ENCODE data around the gene TAS2R46. TPM values are rescaled to one million over a fixed set of nuclear protein-coding genes. Genes with fewer than 3 reads are reported as not detected.
"Not testable (repeated sequence)": the region's sequence is repeated elsewhere in the genome, so short reads cannot be mapped to it uniquely, and the experiment has no call there.

Gene TAS2R46
- polyA plus RNA-seq, 3 donors: not detected

DNA sequence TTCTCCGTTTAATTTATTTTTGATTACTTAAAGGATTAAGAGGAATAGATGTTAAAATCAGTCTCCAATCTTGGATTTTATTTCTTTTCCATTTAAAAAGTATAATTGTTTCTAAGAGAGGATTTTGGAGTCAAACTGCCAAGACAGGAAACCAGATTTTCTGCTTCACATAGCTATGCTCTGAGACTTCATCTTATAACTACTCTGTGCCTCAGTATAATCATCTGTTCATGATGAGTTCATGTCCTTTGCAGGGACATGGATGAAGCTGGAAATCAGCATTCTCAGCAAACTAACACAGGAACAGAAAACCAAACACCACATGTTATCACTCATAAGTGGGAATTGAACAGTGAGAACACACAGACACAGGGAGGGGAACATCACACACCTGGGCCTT, 21.9 kb downstream of the TAS2R46 start:
- no peak for DNase-seq (ENCODE audit: low read depth in 3 of 3, low spot score in 2 of 3)

DNA sequence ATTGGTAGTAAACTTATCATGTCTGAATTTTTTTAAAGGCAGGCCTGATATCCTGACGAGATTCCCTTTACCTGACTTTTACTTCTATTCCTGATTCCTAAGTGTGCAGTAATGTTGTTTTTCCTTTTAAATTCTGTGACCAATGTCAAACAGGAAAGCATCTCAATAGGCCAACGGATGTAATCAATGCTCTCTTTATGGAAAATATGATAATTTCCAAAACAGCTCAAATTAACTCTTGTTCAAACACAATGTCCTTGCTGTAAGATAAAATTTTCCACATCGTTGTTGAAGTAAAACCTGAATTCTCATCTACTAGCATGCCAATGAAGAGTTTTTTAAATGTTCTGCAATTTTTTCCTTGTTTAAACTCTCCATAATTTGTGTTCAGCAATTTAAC, 22.9 kb downstream of the TAS2R46 start:
- no peak for DNase-seq (ENCODE audit: low read depth in 3 of 3, low spot score in 2 of 3)

DNA sequence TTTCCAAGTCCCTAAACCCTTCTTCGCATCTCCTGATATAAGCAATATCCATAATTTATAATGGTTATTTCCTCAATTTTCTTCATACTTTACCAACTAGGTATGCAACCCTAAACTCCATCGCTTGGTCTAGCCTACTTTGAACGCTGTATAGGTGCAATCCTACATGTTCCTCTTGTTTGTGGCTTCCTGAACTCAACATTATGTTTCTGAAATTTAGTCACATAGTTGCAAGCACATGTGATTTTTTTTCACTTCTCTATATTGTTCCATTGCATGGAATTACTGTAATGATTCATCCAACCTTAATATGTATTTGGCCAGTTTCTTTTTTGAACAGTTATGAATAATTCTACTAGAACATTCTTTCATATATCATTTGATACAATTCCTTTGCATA, 28.1 kb downstream of the TAS2R46 start:
- not testable (repeated sequence) for DNase-seq (ENCODE audit: low read depth in 3 of 3, low spot score in 2 of 3)

DNA sequence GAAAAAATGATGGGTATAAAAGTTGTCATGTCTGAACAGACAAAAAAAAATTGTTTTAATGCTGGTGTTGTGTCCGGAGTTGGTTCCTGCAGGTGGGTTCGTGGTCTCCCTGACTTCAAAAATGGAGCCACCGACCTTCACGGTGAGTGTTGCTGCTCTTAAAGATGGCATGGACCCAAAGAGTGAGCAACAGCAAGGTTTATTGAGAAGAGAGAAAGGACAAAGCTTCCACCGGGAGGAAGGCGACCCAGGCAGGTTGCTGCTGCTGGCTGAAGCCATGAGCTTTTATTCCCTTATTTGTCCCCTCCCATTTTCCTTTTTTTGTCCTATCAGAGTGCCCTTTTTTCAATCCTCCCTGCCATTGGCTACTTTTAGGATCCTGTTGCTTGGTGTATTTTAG, 30.8 kb downstream of the TAS2R46 start, which contains the start of gene TAS2R31:
TAS2R31 (minus strand) TSS at position 101 of the 400 bp plus-strand sequence; CDS start at position 29, 72 bp downstream.
- no peak for DNase-seq (ENCODE audit: low read depth in 3 of 3, low spot score in 2 of 3)

DNA sequence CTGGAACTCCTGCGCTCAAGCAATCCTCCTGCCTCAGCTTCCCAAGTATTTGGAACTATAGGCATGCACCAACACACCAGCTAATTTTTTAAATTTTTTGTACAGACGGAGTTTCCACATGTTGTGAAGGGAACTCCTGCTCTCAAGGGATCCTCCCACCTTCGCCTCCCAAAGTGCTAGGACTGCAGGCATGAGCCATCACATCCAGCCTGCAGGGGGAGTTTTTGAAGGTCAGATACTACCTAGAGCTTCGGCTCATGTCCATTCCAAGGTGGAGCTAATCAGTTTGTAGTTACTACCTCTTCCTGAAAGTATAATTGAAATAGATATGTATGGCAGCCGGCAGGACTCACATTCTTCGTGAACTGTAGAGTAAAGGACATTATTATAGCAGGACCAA, 36.0 kb downstream of the TAS2R46 start:
- no peak for DNase-seq (ENCODE audit: low read depth in 3 of 3, low spot score in 2 of 3)

DNA sequence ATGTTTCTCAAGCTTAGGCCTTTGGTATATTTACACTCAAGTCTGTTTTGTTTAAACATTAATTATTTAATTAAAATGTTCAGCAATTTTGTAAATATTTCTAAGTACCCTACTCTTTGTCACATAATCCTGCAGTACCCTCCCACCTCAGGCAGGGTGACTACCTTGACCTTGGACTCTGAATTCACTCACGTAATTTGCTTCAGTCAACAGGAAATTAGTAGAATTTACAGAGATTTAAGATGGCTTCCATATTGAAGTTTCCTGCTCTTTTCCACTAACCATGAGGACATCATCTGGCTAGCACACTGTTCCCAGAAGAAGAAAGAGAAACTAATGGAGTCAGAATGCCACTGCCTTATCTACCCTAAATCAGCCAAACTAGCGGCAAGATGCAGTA, 38.7 kb downstream of the TAS2R46 start:
- no peak for DNase-seq (ENCODE audit: low read depth in 3 of 3, low spot score in 2 of 3)

DNA sequence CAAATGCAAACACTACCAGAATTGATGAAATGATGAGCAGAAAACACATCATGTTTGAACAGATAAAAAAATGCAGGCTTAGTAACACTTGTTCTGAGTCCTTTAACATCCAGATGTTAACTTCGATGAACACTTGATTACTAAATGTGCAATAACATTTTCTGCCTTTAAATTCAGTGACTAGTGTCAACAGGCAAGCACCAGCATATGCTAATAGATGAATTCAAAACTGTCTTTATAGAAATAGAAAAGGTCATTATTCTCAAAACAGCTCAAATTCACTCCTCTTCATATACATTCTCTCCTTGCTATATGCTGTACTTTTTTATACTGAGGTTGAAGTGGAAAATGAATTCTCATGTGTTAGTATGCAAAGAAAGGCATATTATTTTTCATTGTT, 39.6 kb downstream of the TAS2R46 start, which contains the start of gene TAS2R19:
TAS2R19 (minus strand) TSS at position 101 of the 400 bp plus-strand sequence; CDS start at position 52, 49 bp downstream.
- no peak for DNase-seq (ENCODE audit: low read depth in 3 of 3, low spot score in 2 of 3)

DNA sequence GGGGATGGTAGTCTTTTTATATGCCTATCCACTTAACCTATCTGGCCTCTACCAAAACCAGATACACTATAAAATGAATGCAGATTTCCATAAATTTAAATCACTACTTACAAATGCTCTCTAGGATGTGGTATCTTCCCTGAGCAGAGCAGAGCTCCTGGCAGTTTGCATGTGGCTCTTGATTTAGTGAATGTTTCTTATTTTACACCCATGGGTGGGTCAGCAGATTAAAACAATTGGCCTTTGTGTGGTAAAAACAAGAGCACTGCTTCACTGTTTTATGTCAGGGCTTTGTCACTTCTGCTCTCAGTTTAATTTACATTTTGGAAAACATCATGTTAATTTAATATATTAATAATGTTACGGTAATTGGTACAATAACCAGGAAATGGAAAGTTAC, 45.2 kb downstream of the TAS2R46 start:
- no peak for DNase-seq (ENCODE audit: low read depth in 3 of 3, low spot score in 2 of 3)

DNA sequence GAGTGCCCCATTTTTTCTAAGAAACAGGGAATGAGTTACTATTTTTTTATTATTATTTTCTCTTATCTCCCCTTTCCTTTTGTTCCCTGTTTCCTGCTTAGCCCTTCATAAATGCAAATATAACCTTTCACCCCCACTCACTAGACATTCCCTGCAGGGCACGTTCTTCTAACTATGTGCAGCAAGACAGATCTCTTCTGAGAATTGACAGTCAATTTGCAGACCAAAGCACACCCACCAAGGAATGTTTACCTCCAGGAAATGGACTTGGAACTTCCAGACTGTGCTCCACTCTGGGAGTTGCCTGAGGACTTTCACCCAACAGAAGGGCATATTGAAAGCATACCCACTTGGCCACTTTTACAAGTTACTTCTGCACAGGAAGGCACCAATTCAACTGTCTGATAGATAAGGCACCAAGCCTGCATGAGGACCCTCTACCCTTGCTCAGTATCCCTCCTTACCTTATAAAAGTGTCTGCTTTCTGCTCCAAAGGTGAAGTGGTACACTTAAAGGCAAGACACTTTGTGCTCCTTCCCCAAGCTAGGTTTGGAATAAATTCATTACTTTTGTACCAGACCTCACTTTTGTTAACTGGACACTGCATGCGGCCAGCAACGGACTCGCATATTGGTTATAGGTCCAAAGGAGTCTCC, 46.2 kb downstream of the TAS2R46 start:
- DNase-seq (ENCODE audit: low read depth in 3 of 3, low spot score in 2 of 3): no peak

DNA sequence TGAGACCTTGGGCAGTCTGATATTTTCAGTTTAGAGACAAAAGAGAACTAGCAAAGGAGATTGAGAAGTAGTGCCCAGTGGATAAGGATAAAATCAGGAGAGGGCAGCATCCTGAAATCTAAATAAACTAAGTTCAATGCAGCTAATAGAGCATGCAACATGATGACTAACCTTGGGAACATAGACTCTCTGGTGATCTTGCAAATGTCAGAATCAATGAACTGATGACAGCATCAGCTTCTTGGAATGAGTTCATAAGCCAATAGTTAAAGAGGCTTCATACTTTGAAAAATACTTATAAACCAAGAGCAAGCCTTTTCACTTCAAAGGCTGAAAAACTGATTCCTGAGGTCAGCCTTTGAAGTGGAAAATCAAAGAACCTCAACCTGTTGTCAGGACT, 47.9 kb downstream of the TAS2R46 start:
- no peak for DNase-seq (ENCODE audit: low read depth in 3 of 3, low spot score in 2 of 3)

Other genes with a start within 250 kb of the TAS2R46 start
- 1 to 10 TPM in 1 of 3 donors, under 1 TPM in 2; 0.99 to 1.4 (median 1.00) TPM for gene TAS2R10, start 235.9 kb downstream of the TAS2R46 start, polyA plus RNA-seq (ENCODE audit: insufficient read length in 3 of 3)
- 1 to 10 TPM; 5.6 to 7.8 (median 5.9) TPM for gene PRR4, start 212.8 kb downstream of the TAS2R46 start, polyA plus RNA-seq (ENCODE audit: insufficient read length in 3 of 3)
- gene PRH1, start 178.0 kb downstream of the TAS2R46 start, polyA plus RNA-seq (ENCODE audit: insufficient read length in 3 of 3): 10 to 100 TPM; 11.6 to 16.9 (median 15.9) TPM
- gene TAS2R13, start 152.7 kb downstream of the TAS2R46 start, polyA plus RNA-seq (ENCODE audit: insufficient read length in 3 of 3): under 1 TPM in 2 of 3 donors, not detected in 1; 0.10 TPM
- under 1 TPM; 0.28 to 0.64 (median 0.48) TPM for gene PRH2, start 133.1 kb downstream of the TAS2R46 start, polyA plus RNA-seq (ENCODE audit: insufficient read length in 3 of 3)
- 1 to 10 TPM; 2.3 to 3.1 (median 2.9) TPM for gene TAS2R14, start 123.0 kb downstream of the TAS2R46 start, polyA plus RNA-seq (ENCODE audit: insufficient read length in 3 of 3)
- not detected for gene TAS2R50, start 75.4 kb downstream of the TAS2R46 start, polyA plus RNA-seq (ENCODE audit: insufficient read length in 3 of 3)
- 1 to 10 TPM in 2 of 3 donors, under 1 TPM in 1; 0.89 to 1.2 (median 1.1) TPM for gene TAS2R20, start 64.0 kb downstream of the TAS2R46 start, polyA plus RNA-seq (ENCODE audit: insufficient read length in 3 of 3)
- 1 to 10 TPM in 2 of 3 donors, under 1 TPM in 1; 0.94 to 1.8 (median 1.2) TPM for gene TAS2R19, start 39.7 kb downstream of the TAS2R46 start, polyA plus RNA-seq (ENCODE audit: insufficient read length in 3 of 3)
- gene TAS2R31, start 30.9 kb downstream of the TAS2R46 start, polyA plus RNA-seq (ENCODE audit: insufficient read length in 3 of 3): 1 to 10 TPM; 1.0 to 2.1 (median 1.1) TPM
- gene TAS2R43, start 30.0 kb upstream of the TAS2R46 start, polyA plus RNA-seq (ENCODE audit: insufficient read length in 3 of 3): under 1 TPM in 2 of 3 donors, not detected in 1; 0.21 to 0.36 TPM
- under 1 TPM; 0.15 to 0.27 (median 0.21) TPM for gene TAS2R30, start 72.3 kb upstream of the TAS2R46 start, polyA plus RNA-seq (ENCODE audit: insufficient read length in 3 of 3)
- gene SMIM10L1, start 108.9 kb upstream of the TAS2R46 start, polyA plus RNA-seq (ENCODE audit: insufficient read length in 3 of 3): 10 to 100 TPM; 19.1 to 19.3 (median 19.2) TPM
- gene TAS2R42, start 124.6 kb upstream of the TAS2R46 start, polyA plus RNA-seq (ENCODE audit: insufficient read length in 3 of 3): not detected
- gene PRB3, start 207.4 kb upstream of the TAS2R46 start, polyA plus RNA-seq (ENCODE audit: insufficient read length in 3 of 3): not detected
- gene PRB4, start 248.1 kb upstream of the TAS2R46 start, polyA plus RNA-seq (ENCODE audit: insufficient read length in 3 of 3): not detected